Hippocampal formation (tissue), 2 donors: ENCODE data around the gene AK5.

Experiments
- DNase-seq, 2 donors: peaks; one replicate each; lab custom pipeline; 2025; lab: John Stamatoyannopoulos, UW

Gene AK5

GRCh38 chr1:77281491-77282186 is at the start of gene AK5:
AK5 (plus strand) TSS chr1:77282019; CDS start chr1:77282314, 295 bp downstream.
- peak; percentile 24 to 59 for DNase-seq

DNA sequence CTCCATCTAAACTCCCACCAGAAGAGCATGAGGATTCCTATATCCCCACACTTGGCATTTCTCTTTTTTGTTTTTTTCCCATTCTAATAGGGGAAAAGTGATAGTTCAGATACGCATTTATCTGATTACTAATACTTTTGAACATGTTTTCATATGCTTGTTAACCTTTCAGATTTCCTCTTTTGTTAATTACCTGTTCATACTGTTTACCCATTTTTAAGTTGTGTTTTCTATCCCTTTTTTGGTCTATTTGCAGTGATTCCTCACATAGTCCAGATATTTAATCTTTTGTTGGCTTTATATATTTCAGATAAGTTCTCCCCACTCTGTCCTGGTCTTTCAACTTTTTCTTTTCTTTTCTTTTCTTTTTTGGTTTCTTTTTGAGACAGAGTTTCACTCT is 49.0 kb upstream of the AK5 start:
- no peak for DNase-seq

- no peak for DNase-seq
Observed at GRCh38 chr1:77234096-77234495, 47.7 kb upstream of the AK5 start.

GRCh38 chr1:77234943-77235342 is 46.9 kb upstream of the AK5 start:
- no peak for DNase-seq

DNA sequence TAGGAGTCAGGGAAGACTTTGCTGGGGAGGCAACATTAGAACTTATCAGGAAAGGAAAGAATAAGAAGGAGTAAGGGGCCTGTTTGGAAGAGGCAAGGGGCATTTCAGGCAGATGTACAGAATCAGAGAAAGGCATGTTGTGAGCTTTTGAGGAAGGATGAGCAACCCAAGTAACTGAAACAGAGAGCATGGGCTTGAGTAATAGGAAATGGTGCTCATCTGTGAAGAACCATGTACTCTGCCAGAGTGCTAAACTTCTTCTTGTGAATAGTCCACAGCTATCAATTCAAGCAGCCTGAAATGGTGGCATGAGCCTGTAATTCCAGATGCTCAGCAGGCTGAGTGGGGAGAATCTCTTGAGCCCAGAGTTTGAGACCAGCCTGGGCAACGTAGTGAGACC is 43.4 kb upstream of the AK5 start:
- DNase-seq = no peak

- DNase-seq = no peak
Observed at GRCh38 chr1:77239311-77239710, 42.5 kb upstream of the AK5 start.

GRCh38 chr1:77245830-77246229 is 36.0 kb upstream of the AK5 start:
- DNase-seq = no peak

DNA sequence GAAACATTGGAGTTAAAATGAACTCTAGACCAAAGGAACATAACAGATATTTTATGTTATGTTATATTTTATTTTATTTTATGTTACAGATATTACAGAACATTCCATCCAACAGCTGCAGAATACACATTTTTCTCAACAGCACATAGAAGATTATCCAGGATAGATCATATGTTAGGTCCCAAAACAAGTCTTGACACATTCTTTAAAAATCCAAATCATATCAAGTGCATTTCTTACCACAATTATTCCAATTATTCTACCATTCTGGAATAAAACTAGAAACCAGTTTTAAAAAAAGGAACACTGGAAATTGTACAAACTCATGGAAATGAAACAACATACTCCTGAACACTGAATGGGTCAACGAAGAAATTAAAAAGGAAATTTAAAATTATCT is 31.7 kb upstream of the AK5 start:
- DNase-seq = no peak

GRCh38 chr1:77253211-77253610 is 28.6 kb upstream of the AK5 start:
- DNase-seq = no peak

GRCh38 chr1:77263708-77264107 is 18.1 kb upstream of the AK5 start:
- no peak for DNase-seq

DNA sequence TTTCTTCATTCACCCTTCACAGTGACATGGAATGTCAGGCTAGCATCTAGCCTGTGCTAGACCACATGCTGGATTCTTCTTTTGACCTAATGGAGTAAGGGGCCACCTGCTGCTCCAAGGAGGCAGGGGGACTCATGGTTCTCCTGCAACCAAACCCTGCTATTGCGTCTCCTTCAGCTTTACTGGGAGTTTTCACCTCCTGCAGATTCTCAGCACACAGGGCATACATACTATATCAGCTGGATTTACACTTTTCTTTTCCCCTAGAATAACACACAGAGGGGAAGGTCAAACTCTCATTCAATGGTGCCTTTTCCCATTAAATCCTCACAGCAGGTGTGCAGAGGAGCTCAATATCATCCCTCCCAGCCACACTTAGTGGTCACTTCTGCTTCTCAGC is 16.6 kb upstream of the AK5 start:
- DNase-seq = no peak

GRCh38 chr1:77267035-77267434 is 14.8 kb upstream of the AK5 start:
- DNase-seq = no peak

GRCh38 chr1:77271852-77272580 is 9.8 kb upstream of the AK5 start:
- no peak for DNase-seq

DNA sequence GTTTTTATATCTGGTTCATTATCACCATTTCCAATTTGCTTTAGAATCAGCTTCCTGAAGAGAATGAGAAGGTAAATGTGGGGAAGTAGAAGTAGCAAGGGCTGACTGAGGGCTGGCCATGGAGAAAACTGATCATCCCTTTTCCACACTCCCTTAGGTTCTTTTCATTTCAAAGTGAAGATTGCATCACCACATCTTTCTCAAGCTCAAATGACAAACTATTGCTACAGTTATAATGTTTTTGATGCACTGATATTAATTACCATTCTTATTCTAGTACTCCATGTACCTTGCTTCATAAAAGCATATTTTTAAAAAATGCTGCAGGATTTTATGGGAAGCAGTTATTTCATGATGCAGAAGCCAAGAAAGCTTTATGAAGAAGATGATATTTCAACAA is 7.9 kb upstream of the AK5 start:
- no peak for DNase-seq

- no peak for DNase-seq
Observed at GRCh38 chr1:77275194-77275593, 6.6 kb upstream of the AK5 start.

DNA sequence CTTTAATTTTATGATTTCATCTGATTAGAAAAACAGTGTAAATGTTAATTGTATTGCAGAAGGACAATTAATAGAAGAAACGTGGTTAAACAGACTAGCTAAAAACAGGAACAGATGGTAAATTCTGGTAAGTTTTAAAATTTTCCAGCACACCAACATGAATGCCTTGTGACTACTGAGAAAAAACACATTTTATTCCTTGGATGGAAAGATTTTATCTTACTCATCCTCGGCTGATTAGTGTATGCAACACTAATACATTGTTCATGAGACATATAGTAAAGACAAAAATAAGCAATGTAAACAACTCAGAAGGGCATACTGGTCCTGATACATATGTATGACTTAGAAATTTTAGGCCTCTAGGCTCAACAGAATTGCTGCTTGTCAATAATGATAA is 4.9 kb upstream of the AK5 start:
- DNase-seq = peak in 1 of 2 donors; percentile 33

DNA sequence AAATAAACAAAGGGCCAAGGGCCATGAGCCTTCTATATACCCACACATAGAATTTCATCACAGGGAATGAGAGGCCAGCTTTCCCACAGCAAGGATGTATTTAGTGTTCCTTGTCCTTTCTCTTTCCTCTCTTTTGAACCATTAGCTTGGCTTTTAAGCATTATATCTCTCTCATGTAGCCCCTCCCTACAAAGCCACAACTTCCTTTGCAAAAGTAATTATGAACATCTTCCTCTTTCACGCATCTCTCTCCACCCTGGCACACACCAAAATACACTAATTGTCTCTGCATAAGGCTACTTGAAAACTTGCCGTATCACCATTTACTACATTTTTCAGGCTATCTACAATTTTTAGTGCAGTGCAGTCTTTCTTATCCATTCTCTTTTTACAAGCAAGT is 1.9 kb upstream of the AK5 start:
- no peak for DNase-seq

DNA sequence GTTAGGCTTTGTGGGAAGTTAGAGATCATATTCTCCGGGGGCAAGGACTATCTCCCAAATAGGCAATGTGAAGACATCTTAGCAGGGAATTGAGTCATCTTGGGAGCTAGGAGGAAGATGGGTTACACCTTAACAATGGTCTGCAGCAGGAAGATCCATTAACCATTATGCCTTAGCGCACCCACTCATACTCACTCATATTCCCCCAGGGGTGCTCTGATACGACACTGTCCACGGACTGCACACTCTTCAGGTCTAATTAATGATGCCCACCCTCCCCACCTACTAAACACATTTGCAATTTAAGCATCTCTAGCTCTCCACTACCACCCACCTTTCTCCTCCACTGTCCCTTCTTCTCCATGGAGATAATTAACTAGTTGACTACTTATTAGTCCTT is 857 bp upstream of the AK5 start:
- DNase-seq = peak in 1 of 2 donors; percentile 21

- DNase-seq = peak in 1 of 2 donors; percentile 48
Observed at GRCh38 chr1:77282187-77282865, 507 bp downstream of the AK5 start.

DNA sequence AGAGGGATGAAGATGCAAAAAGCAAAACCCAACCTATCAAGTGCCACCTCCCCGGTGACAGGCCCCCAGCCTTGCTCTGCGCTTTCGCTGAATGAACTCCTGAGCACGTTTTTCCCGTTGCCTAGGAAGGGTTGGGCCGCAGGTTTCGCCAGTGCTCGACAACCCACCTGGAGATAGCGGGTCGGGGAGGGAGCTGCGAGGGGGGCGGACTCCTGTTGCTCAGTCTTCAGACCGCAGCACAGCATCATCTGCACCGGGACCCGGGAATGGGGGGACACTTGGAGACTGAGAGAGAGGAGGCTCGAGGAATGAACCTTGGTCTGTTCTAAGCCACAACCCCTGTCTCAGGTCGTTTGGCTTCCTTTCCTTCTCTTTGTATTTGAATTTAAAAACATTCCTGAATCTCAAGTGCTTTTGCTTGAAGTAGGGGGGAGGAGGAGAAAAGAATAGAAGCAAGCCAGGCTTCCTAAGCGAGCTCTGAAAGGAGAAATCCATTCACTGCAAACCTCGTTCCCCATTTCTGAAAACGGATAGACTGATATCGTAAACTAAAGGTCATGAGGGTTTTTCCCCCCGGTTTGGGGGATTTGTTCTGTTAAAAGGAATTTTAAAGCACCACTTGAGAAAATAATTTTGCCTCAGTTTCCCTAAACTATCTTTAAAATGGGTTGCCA is 1.2 kb downstream of the AK5 start:
- DNase-seq = peak in 1 of 2 donors; percentile 29

- peak in 1 of 2 donors; percentile 46 for DNase-seq
Observed at GRCh38 chr1:77283701-77284425, 2.0 kb downstream of the AK5 start.

DNA sequence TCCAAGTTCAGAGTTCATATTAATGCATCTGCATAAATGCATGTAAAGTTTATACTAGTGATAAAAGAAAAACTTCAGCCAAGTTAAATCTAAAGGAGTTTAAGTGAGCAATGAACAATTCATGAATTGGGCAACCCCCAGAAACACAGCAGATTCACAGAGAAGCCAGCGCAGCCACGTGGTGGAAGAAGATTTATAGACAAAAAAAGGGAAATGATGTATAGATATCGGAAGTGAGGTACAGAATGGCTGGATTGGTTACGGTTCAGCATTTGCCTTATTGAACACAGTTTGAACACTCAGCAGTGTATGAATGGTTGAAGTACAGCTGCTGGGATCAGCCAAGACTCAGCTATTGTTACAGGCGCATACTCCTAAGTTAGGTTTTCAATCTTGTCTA is 5.7 kb downstream of the AK5 start:
- DNase-seq = no peak
